Mesenteric fat pad (tissue), 1 donor: Measurements from ENCODE around the gene POLR3A. TPM values are rescaled to one million over a fixed set of nuclear protein-coding genes. Genes with fewer than 3 reads are reported as not detected.

Source experiments
- DNase-seq: peaks from one replicate; pipeline ENCODE4 v3.0.0-alpha.2; 2020; ENCODE audit warnings: low spot score
- total RNA-seq: library from RNA; stranded (reverse); fragmentation: NEBNext Ultra II Directional; extraction: Animal tissue kit (Norgen Biotek cat#: 25700); gene quantifications from one replicate; pipeline ENCODE4 v1.2.1, GENCODE V29; 2021
- donor health status: DM: yes; HTN: yes; CAD: no.

POLR3A gene
- total RNA-seq, 1 donor from 2014 or later = 12.0 TPM

DNA sequence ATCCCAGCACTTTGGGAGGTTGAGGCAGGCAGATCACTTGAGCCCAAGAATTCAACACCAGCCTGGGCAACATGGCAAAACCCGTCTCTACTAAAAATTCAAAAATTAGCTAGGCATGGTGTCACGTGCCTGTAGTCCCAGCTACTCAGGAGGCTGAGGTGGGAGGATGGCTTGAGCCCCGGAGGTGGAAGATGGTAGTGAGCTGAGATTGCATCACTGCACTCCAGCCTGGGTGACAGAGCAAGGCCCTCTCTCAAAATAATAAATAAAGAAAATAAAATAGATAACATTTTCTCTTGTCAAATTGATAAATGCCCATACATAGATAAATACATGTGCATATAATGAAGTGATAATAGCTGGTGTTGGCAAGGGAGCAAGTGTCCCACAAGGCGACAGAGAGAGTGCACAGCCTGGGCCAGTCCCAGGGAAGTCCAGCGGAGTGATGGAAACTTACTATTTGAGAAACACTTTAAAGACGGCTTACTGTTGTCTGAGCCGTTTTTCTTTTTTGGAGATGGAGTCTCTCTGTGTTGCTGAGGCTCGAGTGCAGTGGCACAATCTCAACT lies 69.3 kb downstream of the POLR3A start:
- no peak for DNase-seq

DNA sequence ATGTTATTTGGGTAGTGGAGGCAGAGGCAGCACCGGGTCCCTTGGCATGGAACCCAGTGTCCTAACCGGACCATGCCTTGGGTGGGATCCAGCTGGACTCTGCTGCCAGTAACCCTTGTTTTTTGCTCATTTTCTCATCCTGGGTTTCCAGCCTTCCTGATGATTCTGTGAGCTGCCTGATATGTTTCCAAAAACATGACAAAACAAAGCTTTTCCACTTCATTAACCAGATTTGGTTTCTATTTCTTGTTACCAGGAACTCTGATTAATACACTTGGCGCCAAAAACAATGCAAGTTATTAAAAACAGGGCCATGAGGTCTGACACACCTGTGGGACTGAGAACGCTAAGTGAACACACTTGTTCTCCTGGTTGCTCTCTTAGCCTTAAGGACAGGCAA lies 69.9 kb downstream of the POLR3A start:
- DNase-seq = no peak

DNA sequence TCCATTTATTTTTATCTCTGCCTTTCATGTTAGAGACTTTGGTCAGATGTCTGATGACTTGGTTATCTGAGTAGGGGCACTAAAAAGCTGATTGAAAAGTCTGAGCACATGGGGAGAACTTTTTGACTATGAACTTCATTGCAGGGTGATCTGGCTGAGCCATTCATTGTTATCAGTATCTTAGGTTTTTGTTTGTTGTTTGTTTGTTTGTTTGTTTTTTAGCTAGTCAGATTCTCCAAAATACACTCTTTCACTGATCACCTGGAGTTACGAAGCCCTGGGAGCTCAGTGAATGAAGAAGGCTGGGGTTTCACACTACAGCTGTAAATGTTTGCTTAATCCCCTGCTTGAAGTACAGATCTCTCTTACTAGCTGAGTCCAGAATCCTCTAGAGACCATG lies 74.2 kb downstream of the POLR3A start:
- no peak for DNase-seq

DNA sequence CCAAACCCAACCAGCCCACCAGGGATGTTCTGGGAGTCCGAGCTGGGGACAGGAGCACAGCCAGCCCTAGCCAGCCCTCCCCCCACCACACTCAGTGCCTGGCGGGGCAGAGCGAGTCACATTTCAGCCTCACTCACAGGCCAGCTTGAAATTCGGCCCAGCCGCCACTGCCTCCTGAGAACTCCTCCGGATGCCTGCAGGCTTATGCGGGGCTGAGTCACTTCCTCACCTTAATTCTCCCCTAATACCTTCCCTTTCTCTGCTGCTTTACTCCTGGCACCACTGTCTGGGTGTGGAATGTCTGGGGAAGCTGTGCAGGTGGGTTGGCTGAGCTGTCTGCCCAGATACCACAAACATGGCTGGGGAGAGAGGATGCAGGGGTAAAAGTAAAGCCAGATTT lies 80.1 kb downstream of the POLR3A start:
- DNase-seq = no peak

DNA sequence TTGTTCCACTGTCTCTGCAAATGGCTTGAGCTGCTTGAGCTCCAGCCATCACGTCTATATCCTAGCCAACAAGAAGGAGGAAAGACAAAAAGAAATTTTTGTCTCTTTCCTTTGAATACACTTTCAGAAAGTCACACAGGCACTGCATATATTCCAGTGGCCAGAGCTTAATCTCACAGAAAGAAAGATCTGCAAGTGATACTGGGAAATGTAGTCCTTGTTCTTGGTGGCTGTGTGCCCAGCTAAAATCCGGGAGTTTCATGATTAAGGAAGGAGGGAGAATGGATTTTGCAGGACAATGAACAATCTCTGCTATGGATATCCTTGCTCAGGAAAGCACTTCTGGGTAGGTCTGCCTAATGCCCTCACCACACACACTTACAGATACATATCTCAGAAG lies 83.2 kb downstream of the POLR3A start:
- DNase-seq = no peak

DNA sequence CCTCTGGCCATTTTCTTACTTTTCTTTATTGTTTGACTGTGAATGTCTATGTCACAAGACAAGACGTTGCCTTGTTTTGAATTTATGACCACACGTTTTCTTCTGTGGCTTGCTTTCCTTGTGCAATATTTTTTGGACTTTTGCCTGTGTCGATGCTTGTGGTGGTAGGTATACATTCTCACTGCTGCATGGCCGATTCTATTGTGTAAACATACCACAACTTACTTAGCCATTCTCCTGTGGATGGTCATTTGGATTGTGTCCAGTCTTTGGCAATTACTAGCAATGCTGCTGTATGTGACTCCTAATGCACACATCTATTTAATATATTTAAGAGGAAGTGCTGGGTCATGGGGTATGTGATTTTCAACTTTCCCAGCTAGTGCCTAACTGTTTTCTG lies 84.8 kb downstream of the POLR3A start:
- no peak for DNase-seq

DNA sequence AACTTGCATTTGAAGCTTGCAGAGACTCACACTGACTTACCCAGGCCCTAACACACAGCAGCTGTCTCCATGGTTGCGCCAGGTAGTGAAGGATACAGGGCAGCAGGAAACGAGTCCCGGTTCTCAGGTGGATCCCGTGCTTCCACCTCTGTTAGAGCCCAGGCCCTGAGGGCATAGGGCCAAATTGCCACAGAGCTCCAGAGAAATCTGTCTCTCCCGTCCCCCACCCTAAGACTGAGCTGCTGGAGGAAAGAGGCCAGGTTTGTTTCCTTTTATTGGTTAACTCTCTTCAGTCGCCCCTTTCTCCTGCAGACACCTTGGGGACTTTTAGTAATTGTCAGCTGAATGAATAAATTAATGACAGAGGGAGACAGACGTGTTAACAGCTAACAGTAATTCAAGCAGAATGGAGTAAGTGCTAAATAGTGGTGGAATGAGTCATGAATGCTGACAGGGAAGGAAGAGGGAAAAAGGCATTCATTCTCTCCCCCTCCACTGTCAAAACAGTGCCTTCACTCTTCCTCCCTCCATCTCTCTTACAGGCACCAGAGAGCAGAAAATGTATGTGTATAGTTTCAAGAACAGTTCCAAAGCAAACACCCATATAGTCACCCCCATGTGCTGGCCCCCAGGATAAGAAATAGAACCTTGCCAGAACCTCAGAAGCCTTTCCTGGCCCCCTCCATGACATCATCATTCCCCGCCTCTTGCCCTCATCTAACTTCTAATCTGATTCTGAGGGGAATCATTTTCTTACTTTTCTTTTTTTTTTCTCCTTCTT lies 86.0 kb downstream of the POLR3A start:
- no peak for DNase-seq

DNA sequence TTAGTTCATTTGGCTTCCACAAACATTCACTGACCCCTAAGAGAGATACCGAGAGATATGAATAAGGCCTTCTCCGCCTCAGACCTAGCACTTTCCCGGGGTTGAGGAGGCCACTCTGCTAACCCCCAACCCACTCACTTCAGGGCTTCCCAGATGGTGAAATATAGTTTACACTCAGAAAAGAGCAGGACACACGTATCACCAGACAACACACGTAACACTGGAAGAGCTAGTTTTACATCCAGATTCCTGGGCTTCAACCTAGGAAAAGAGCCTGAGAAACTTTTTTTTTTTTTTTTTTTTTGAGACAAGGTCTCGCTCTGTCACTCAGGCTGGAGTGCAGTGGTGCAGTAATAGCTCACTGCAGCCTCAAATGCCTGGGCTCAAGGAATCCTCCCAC lies 87.5 kb downstream of the POLR3A start:
- DNase-seq = no peak

DNA sequence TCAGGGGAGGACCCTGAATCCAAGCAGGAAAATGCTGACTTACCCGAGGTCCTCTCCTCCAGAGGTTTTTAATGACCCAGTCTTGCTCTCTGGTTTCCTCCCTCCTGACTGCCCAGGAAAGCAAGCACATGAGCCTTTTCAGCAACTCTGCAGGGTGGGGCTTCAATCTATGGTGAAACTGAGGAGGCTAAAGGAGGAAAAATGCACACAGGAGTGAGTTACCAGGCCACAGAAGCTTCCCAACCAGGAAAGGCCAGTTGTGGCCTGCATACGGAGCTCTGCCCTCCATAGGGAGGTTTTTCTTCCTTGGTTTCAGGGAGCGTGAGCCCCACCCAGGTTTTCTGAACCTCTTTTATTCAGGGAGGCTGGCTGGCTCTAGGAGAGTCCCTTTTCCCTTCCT lies 88.7 kb downstream of the POLR3A start:
- no peak for DNase-seq

DNA sequence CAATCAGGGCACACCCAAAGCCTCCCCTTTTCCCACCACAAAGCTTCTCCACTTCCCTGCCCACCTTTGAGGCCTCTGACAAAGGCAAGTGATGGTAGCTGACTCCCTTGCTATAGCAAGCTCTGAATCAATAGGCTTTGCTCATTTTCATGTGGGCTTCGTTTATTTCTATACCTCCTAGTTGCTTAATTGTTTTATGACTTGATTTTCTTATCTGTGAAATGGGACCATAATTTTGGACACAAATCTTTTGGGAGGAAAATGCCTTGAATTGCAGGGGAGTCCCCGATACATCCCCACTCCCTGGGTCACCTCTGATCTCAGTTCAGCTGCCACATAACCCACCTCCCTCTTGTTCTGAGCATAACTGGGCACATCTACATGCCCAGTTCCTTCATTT lies 89.1 kb downstream of the POLR3A start:
- no peak for DNase-seq

DNA sequence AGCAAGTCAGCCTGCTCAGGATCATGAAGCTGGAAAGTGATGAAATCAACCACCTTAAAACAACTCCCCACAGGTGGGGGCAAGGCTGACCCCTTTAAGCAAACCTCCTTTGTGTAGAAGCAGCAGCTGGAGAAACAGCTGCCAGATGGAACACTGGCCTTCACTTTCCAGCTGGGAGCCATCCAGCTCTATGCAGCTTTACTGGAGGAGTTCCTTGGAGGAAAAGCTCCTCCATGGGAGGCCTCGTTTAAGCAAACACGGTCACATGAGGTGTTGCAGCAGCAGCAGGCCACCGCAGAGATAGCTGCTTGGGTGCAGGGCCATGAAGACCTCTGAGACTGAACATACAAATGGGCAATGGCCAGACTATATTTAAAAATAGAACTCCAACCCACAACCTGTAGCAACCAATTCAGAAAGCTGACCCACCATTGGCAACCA lies 89.7 kb downstream of the POLR3A start:
- DNase-seq = no peak

DNA sequence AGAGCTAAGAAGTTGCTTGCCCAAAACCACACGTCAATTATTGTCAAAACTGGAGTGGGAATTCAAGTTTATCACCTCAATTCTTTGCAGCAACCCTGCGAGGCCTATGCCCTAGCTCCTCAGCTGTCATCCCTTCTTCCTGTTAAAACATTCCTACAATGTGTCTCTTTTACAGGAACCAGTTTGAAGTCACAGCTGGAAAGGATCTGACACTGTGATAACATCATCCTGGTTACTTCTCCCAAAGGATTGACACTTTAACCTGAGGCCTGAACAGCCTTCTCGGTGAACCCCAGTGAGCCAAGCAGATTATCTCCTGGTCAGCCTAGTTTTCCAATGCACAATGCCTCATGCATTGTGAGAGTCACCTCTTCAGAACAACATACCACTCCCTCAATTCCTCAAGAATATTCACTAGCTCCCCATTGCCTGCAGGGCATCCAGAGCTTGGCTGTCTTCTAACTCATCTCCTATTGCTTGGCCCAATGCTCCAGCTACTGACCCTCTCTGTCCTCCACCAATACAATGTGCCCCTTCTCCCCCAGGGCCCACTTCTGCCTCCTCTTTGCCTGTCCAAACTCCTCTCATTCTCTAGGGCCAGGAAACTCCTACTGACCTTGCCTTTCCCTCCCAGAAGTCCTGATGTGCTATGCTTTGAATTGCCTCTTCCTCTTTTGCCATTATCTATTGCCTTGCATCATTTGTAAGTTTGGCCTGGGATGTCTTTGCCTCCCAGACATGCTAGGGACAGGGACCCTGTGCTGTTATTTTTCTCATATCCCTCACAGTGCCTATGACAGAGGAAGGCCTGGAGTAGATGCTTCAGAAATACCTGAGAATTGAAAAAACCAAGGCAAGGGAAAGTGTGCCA lies 92.4 kb downstream of the POLR3A start:
- DNase-seq = no peak

DNA sequence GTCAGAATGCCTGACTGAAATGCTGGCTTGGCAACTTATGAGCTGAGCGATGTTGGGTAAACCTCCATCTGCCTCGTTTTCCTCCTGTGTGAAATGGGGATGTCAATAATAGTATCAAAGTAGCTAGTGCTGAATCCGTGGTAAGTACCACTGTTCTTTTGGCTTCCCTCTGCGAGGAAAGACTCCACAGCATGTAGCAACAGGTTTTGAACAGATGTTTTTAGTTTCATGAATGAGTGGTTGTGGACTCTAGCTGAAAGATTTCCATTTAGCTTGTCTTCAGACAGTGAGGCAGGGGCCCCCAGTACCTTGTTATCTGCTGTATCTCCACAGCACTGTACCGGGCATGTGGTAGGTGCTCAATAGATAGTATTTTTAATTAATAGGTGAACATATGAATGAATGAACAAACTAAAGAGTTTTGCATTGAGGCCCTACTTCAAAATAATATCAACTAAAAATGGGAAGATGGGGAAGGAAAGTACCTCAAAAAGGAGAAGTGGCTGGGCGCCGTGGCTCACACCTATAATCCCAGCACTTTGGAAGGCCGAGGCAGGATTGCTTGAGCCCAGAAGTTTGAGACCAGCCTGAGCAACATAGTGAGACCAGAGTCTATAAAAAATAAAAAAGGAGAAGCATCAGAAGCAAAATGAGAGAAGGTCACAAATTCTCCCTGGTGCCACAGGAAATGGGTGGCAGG lies 97.1 kb downstream of the POLR3A start:
- DNase-seq = no peak

DNA sequence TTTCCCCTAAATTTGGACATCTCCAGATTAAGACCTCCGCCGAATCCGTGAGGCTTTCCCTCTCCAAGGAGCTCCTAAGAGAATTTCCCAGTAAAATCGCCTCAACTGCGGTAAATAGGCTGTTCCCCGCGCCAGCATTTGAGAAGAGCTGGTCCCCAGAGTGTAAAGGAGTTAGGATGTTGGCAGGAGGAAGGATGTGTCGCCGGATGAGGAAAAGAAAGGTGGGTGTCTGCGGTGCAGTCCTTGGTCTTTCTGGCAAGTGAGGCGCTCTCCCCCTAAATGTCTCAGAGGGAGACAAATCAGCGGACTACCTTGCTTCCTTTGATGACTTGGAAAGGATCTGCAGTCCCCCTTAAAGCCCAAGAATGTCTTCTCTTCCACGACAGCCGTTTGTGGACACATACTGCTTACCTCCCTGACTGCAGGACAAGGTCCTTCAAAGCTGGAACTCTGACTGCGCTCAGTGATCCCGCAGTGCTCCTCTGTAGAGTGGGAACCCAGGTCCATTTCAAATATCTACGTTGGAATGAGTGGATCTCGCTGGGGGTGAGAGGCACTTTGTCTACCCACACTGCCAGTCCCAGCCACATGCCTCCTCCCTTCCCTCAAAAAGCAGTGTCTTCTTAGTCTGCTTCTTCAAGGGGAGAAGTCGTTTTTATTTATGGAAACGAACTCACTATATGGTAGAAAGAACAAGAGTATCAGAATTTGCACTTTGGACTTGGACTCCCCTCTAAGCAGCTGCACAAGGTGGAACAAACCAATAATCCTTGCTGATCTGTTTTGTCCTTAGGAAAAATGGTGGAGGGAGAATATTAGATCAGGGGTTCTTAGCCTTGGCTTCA lies 101.7 kb downstream of the POLR3A start:
- no peak for DNase-seq

DNA sequence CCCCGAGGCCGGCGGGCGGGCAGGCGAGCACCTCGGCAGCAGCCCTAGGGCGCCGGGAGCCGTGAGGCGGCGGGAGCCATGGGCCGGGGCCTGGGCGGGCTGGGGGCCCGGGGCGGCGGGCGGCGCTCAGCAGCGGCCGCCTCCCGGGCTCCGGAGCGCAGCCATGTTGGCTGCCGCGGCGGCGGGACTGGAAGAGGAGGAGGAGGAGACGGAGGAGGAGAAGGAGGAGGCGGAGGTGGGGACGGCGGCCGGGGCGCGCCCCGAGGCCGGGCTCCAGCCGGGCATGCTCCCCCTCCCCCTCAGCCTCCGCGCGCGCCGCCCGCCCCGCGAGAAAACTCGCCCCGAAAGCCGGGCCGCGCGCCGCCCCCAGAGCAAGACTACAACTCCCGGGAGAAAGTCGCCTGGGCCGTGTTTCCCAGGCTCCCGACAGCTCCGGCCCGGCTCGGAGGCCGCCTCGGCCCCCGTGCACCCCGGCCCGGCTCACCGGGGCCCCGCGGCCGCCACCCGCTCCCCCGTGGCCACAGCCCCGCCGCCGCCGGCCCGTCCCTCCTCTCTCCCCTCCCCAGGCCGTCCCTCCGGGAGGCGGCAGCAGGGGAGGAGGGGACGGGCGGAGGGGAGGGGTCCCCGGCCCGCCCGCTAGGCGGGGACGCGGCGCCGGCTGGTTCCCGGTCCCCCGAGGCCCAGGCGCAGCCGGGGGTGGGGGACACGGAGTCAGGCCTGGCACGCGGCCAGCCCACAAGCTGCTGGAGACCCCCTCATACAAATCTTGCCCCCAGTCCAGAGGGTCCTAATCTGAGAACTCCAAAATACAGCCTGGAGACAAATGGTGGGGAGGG lies 102.5 kb downstream of the POLR3A start, which contains the start of gene DLG5:
Gene DLG5, minus strand, starts transcription at position 190 of the 836 bp plus-strand sequence. CDS start 235 bp downstream, outside the sequence.
- DNase-seq = no peak

DNA sequence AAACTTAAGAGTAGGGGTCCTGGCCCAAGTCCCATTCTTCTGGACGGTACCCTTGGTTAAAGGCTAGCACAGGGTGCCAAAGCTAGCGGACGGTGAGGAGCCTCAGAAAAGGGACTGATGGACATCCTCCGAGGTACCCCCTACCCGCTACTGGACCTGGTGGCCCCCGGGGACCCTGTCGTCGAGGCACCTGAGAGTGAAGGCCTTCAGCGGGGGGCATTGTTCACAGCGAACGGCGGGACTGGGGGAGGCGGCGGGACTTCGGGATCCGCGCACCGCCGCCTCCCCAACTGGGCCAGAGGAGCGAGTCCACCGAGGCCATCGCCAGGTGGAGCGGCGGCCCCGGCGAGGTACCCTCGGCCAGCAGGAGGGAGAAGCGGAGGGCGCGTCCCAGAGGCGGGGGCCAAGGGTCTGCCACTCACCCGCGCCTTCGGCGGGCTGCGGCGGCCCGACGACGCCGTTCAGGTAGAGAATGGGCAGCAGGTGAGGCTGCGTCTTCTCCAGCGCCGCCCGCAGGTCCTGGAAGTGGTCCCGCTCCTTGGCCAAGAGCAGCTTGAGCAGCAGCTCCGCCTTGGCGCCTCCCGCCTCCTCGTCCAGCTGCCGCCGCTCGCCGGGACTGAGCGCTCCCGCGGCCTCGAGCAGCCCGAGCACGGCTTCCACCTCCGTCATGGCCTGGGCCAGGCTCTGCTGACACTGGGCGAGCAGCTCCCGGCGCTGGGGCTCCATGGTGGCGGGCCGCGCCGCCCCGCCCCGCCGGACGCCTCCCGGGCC lies 103.3 kb downstream of the POLR3A start:
- DNase-seq = no peak

DNA sequence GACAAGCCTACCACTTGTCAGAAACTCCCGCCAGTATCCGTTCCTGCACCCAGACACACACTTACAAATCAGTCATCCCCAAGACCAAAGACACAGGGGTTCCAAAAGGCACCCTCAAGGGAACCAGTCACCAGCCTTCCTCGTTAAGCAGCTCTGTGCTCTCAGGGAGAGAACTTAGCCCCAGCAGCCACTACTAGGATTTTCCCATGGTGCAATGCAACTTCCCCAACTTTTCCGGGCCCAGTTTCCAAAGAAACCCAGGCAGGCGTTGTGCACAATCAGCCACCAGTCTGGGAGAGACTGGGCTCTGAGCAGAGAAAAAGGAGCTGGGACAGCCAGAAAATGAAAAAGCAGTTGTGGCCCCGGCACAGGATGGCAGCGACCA lies 103.9 kb downstream of the POLR3A start:
- no peak for DNase-seq

DNA sequence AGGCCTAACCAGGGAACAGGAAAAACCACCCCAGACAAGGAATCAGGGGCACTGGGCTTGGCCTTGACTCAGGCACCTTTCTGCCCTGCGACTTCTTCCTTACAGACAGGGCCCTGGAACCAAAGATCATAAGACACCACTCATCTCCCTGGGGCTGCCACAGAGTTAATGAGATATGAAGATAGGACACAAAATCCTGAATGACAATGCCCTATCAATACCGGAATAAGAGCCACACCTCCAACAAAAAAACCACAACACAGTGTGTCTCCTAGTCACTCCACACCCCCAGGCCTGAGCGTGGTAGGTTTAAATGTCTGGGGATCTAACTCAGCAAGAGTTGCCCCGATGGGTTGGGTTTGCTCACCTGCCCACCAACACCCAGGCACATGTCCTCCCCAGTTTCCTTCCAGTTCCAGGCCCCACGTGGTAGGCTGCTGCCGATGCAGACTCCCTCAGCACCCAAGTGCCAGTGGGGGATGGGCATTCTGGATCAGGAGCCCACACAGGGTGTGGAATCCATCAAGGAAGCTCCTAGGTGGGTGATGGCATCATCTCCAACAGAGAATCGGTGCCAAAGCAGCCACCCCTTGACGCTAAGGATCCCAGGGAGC lies 106.6 kb downstream of the POLR3A start:
- no peak for DNase-seq
